Measurements from ENCODE around the gene ABCB1. TPM values are rescaled to one million over a fixed set of nuclear protein-coding genes. Genes with fewer than 3 reads are reported as not detected.
"Not testable (repeated sequence)": the region's sequence is repeated elsewhere in the genome, so short reads cannot be mapped to it uniquely, and the experiment has no call there.

Gene ABCB1
- total and polyA plus RNA-seq, 2 of the 8 experiments (the other 6 are each of a cell fraction or from before 2014, with no cell fraction given), result 0.51 to 1.2 TPM

GRCh38 chr7:87465534-87465880 lies 135.2 kb downstream of the ABCB1 start:
- not testable (repeated sequence) for H4K91ac ChIP-seq (replicated peaks; ENCODE audit: insufficient read length, low read length); H2BK5ac ChIP-seq (ENCODE audit: low read depth, low read length); H3K4me1 ChIP-seq (replicated peaks in 1 of 4; ENCODE audit: control insufficient read depth in 3 of 4, insufficient read depth in 4 of 4, low read length in 3 of 4); H3K23me2 ChIP-seq (ENCODE audit: low read depth, low read length); FAIRE-seq; H3K4me3 ChIP-seq (ENCODE audit: extremely low read depth in 1 of 4, insufficient read depth in 2 of 4, low read depth in 3 of 4, low read length in 4 of 4); H3K79me1 ChIP-seq (ENCODE audit: low read depth, low read length); H3K79me2 ChIP-seq (ENCODE audit: control insufficient read depth in 1 of 2, insufficient read depth in 2 of 2, low read length in 2 of 2); DNase-seq (ENCODE audit: low read depth in 1 of 2, low spot score in 2 of 2); H3K18ac ChIP-seq (ENCODE audit: extremely low read depth, low read length); H2AK5ac ChIP-seq (ENCODE audit: low read depth, low read length); H2BK12ac ChIP-seq (ENCODE audit: low read depth, low read length); H2BK20ac ChIP-seq (ENCODE audit: low read length); H3K27me3 ChIP-seq (replicated peaks in 1 of 4; ENCODE audit: control insufficient read depth in 3 of 4, extremely low read depth in 1 of 4, insufficient read depth in 3 of 4, low read length in 3 of 4); H3K14ac ChIP-seq (ENCODE audit: insufficient read length); H3K36me3 ChIP-seq (ENCODE audit: control insufficient read depth in 2 of 4, insufficient read depth in 4 of 4, low read length in 3 of 4); H2BK120ac ChIP-seq (replicated peaks; ENCODE audit: low read depth, low read length); H3K9me3 ChIP-seq (ENCODE audit: insufficient read depth in 2 of 2, low read depth in 1 of 2, low read length in 1 of 2); H3K56ac ChIP-seq (replicated peaks; ENCODE audit: insufficient read length, low read depth, low read length); H4K20me1 ChIP-seq (replicated peaks in 1 of 2; ENCODE audit: control insufficient read depth in 1 of 2, insufficient read depth in 2 of 2, low read length in 2 of 2); H3K4ac ChIP-seq (replicated peaks; ENCODE audit: insufficient read length, low read depth, low read length); H4K5ac ChIP-seq (ENCODE audit: insufficient read length, low read depth, low read length); H3K27ac ChIP-seq (ENCODE audit: low read depth, low read length); H3K9ac ChIP-seq (replicated peaks in 1 of 4; ENCODE audit: extremely low read depth in 1 of 4, low read depth in 3 of 4, low read length in 3 of 4); H3K23ac ChIP-seq (ENCODE audit: insufficient read length); H2BK15ac ChIP-seq (ENCODE audit: low read length); H4K8ac ChIP-seq (ENCODE audit: extremely low read depth, insufficient read depth, low read length)
- H3K4me2 ChIP-seq (ENCODE audit: insufficient read depth in 1 of 2, low read depth in 2 of 2, low read length in 2 of 2), result peak overlapping the region; percentile 63 to 70; a peak in 2 of 4 replicates
- POLR2A ChIA-PET (ENCODE audit: partially characterized antibody), result interaction anchor here (1.5 kb wide), 2 partner anchors 8 to 18 kb away, joined by 3 to 5 read pairs; no protein-coding TSS in a partner anchor
- 79% methylated on average over 7 of the region's 7 CpGs; no CpG with 5 or more reads in 1 of the 2 experiments for WGBS, 2 experiments (ENCODE audit: extremely low coverage in 1 of 2, insufficient coverage in 1 of 2, insufficient read length in 1 of 2, insufficient replicate concordance in 2 of 2, low coverage in 1 of 2, low lambda C conversion rate in 2 of 2, missing lambda C conversion rate in 1 of 2)
- 0 out of 2 replicates have a peak overlapping the region, but pooled peaks have one; percentile 70 for H2AFZ ChIP-seq (ENCODE audit: low read length)
- CTCF ChIA-PET (ENCODE audit: partially characterized antibody), result interaction anchor here (0.6 to 4.0 kb wide), 9 partner anchors 13 to 749 kb away, joined by 3 to 12 read pairs (median 3); no protein-coding TSS in a partner anchor
